H9 (cell line): ENCODE data around the gene TBC1D23. TPM values are rescaled to one million over a fixed set of nuclear protein-coding genes. Genes with fewer than 3 reads are reported as not detected.

Source experiments
- DNase-seq: peaks from one replicate; pipeline ENCODE4 v3.0.0-alpha.2; 2017
- H2AFZ ChIP-seq: one replicate; pipeline ENCODE4 v1.6.1; 2013; ENCODE audit warnings: mild to moderate bottlenecking, low read length, control low read depth, moderate library complexity
- H2AK5ac ChIP-seq: 2 replicates; pipeline ENCODE4 v1.6.1; 2013; ENCODE audit warnings: low read length, control low read depth, mixed read lengths; ENCODE audit not compliant: insufficient read length
- H2BK120ac ChIP-seq: one replicate; pipeline ENCODE4 v1.6.1; 2013; ENCODE audit warnings: low read depth, mild to moderate bottlenecking, low read length, control low read depth, inconsistent platforms; ENCODE audit not compliant: poor library complexity, severe bottlenecking
- H2BK12ac ChIP-seq: 2 replicates; pipeline ENCODE4 v1.6.1; 2013; ENCODE audit warnings: low read length, control low read depth, mixed read lengths, low read depth; ENCODE audit not compliant: insufficient read length
- H2BK15ac ChIP-seq: 2 replicates; pipeline ENCODE4 v1.6.1; 2013; ENCODE audit warnings: low read depth, low read length, control low read depth
- H2BK20ac ChIP-seq: one replicate; pipeline ENCODE4 v1.6.1; 2013; ENCODE audit warnings: low read depth, mild to moderate bottlenecking, low read length, control low read depth, inconsistent platforms; ENCODE audit not compliant: poor library complexity, severe bottlenecking
- H2BK5ac ChIP-seq: 2 replicates; pipeline ENCODE4 v1.6.1; 2013; ENCODE audit warnings: low read length, control low read depth, mixed read lengths; ENCODE audit not compliant: insufficient read length
- H3K14ac ChIP-seq: 2 replicates; pipeline ENCODE4 v1.6.1; 2013; ENCODE audit warnings: low read length, control low read depth; ENCODE audit not compliant: insufficient read depth
- H3K18ac ChIP-seq: 2 replicates; pipeline ENCODE4 v1.6.1; 2013; ENCODE audit warnings: low read depth, mild to moderate bottlenecking, mixed read lengths, low read length, control low read depth; ENCODE audit not compliant: insufficient read length
- H3K23ac ChIP-seq: 2 replicates; pipeline ENCODE4 v1.6.1; 2013; ENCODE audit warnings: low read length, control low read depth, mixed read lengths, low read depth; ENCODE audit not compliant: insufficient read length
- H3K23me2 ChIP-seq: 2 replicates; pipeline ENCODE4 v1.6.1; 2013; ENCODE audit warnings: low read depth, mild to moderate bottlenecking, mixed read lengths, low read length, control low read depth; ENCODE audit not compliant: insufficient read length, poor library complexity, severe bottlenecking
- H3K27ac ChIP-seq: 2 replicates; pipeline ENCODE4 v1.5.1; 2013; ENCODE audit warnings: low read length, control low read depth, mixed read lengths, low read depth; ENCODE audit not compliant: insufficient read length
- H3K27me3 ChIP-seq: 2 replicates; pipeline ENCODE4 v1.6.1; 2013; ENCODE audit warnings: low read length, control low read depth, inconsistent platforms; ENCODE audit not compliant: insufficient read depth
- H3K4ac ChIP-seq: 2 replicates; pipeline ENCODE4 v1.6.1; 2013; ENCODE audit warnings: low read depth, mild to moderate bottlenecking, control low read depth, inconsistent platforms, low read length, moderate library complexity
- H3K4me1 ChIP-seq: 2 replicates; pipeline ENCODE4 v1.6.1; 2013; ENCODE audit warnings: low read length, control low read depth, inconsistent platforms; ENCODE audit not compliant: insufficient read depth
- H3K4me2 ChIP-seq: 2 replicates; pipeline ENCODE4 v1.6.1; 2013; ENCODE audit warnings: low read length, control low read depth, mixed read lengths; ENCODE audit not compliant: insufficient read length, insufficient read depth
- H3K56ac ChIP-seq: 2 replicates; pipeline ENCODE4 v1.6.1; 2013; ENCODE audit warnings: low read depth, mild to moderate bottlenecking, mixed read lengths, low read length, control low read depth; ENCODE audit not compliant: insufficient read length
- H3K79me1 ChIP-seq: 2 replicates; pipeline ENCODE4 v1.6.1; 2013; ENCODE audit warnings: low read depth, mild to moderate bottlenecking, moderate library complexity, low read length, control low read depth, inconsistent platforms; ENCODE audit not compliant: insufficient read depth, poor library complexity, severe bottlenecking
- H3K79me2 ChIP-seq: 2 replicates; pipeline ENCODE4 v1.6.1; 2013; ENCODE audit warnings: low read length, control low read depth, inconsistent platforms; ENCODE audit not compliant: insufficient read depth
- H3K9ac ChIP-seq: 2 replicates; pipeline ENCODE4 v1.6.1; 2013; ENCODE audit warnings: low read length, control low read depth, mixed read lengths; ENCODE audit not compliant: insufficient read length; ENCODE audit errors: extremely low read depth
- H3K9me3 ChIP-seq: one replicate; pipeline ENCODE4 v1.6.1; 2013; ENCODE audit warnings: low read depth, low read length, inconsistent platforms; ENCODE audit not compliant: control insufficient read depth
- H3T11ph ChIP-seq: one replicate; pipeline ENCODE4 v1.6.1; 2013; ENCODE audit warnings: mild to moderate bottlenecking, low read length, control low read depth, inconsistent platforms
- H4K20me1 ChIP-seq: one replicate; pipeline ENCODE4 v1.6.1; 2013; ENCODE audit not compliant: control insufficient read depth, insufficient read length, insufficient read depth
- H4K5ac ChIP-seq: 2 replicates; pipeline ENCODE4 v1.6.1; 2013; ENCODE audit warnings: low read depth, mild to moderate bottlenecking, mixed read lengths, low read length, control low read depth; ENCODE audit not compliant: insufficient read length
- H4K8ac ChIP-seq: replicated peaks from 2 replicates; pipeline ENCODE4 v1.6.1; 2013; ENCODE audit warnings: low read length, control low read depth, mixed read lengths, low read depth; ENCODE audit not compliant: insufficient read length
- H4K91ac ChIP-seq: 2 replicates; pipeline ENCODE4 v1.6.1; 2013; ENCODE audit warnings: low read depth, mild to moderate bottlenecking, moderate library complexity, mixed read lengths, low read length, control low read depth; ENCODE audit not compliant: insufficient read length
- H3K27ac Mint-ChIP-seq, 3 experiments: 2 replicates in 2 of 3; 3 replicates in 1 of 3; pipeline ENCODE4 v1.8.0; 2020 to 2021; ENCODE audit warnings: mixed read lengths in 3 of 3, mild to moderate bottlenecking in 1 of 3, moderate library complexity in 1 of 3
- H3K27me3 Mint-ChIP-seq: 2 replicates; pipeline ENCODE4 v1.8.0; 2021; ENCODE audit warnings: low read depth, mild to moderate bottlenecking, moderate library complexity, mixed read lengths
- H3K36me3 Mint-ChIP-seq, 3 experiments: 2 replicates in 2 of 3; 3 replicates in 1 of 3; pipeline ENCODE4 v1.8.0; 2020 to 2021; ENCODE audit warnings: low read depth in 3 of 3, mixed read lengths in 3 of 3; ENCODE audit not compliant: insufficient read depth in 1 of 3
- H3K4me1 Mint-ChIP-seq, 2 experiments: 2 replicates each; pipeline ENCODE4 v1.8.0; 2020; ENCODE audit warnings: mixed read lengths in 2 of 2
- H3K4me3 Mint-ChIP-seq, 2 experiments: 2 replicates in 1 of 2; 3 replicates in 1 of 2; pipeline ENCODE4 v1.8.0; 2020 to 2021; ENCODE audit warnings: mild to moderate bottlenecking in 2 of 2, mixed read lengths in 2 of 2, moderate library complexity in 1 of 2
- H3K9me3 Mint-ChIP-seq, 2 experiments: 2 replicates in 1 of 2; 3 replicates in 1 of 2; pipeline ENCODE4 v1.8.0; 2020; ENCODE audit warnings: mild to moderate bottlenecking in 2 of 2, mixed read lengths in 2 of 2, moderate library complexity in 1 of 2
- WGBS: extraction: QIAGEN DNeasy Blood & Tissue Kit; methylation state at CpG from one replicate; pipeline ENCODE4 v1.1.7; 2013; ENCODE audit warnings: missing lambda C conversion rate, low lambda C conversion rate, mixed read lengths; ENCODE audit not compliant: insufficient read length; ENCODE audit errors: extremely low coverage; 5-methylcytosine and 5-hydroxymethylcytosine counted together
- total RNA-seq: library from RNA; stranded (reverse); gene quantifications from 2 replicates; pipeline ENCODE4 v1.2.1, GENCODE V29; 2021
- TF ChIP-seq, protein P1 (sequence below): fragments of 200-600 bp; sonication (generic); conservative IDR thresholded peaks from 3 replicates; pipeline ENCODE4 v1.8.0; 2021; ENCODE audit warnings: antibody characterized with exemption, mild to moderate bottlenecking

The TBC1D23 gene
- total RNA-seq, 1 experiment from 2014 or later, result 37.1 TPM

DNA sequence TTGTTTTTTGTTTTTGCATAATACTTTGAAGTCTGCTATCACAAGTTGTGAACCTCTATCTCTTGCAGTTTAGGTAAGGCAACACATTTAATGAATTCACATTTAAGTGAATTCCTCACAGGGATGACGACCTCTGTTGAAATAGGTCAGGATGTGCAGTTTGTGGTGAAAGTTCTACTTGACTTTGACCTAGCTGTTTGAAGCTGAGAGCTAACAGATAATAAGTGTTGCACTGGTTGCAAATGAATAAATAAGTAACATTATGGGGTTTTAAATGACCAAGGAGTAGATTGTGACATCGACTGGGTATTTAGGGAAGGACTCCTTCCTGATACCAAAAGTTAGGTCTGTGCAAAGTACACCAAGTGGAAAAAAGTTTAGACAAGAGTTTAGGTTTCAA, 97.6 kb downstream of the TBC1D23 start:
- H3K4me1 Mint-ChIP-seq, result no peaks in the 10 kb centered on the region
- Histone ChIP-seq H2BK20ac (no peak overlapping the region), H2AK5ac (no peak overlapping the region), H2BK120ac (no peak overlapping the region), H3K27ac (no peak overlapping the region), H3K27me3 (no peaks in the 10 kb centered on the region), H3T11ph (no peak overlapping the region), H3K14ac (no peak overlapping the region), H3K56ac (no peak overlapping the region), H3K79me2 (no peaks in the 10 kb centered on the region), H2BK5ac (no peak overlapping the region), H2AFZ (no peak overlapping the region), H3K9me3 (no peaks in the 10 kb centered on the region), H4K91ac (no peak overlapping the region), H3K4me1 (no peaks in the 10 kb centered on the region), H3K79me1 (no peaks in the 10 kb centered on the region), H3K4me2 (no peak overlapping the region), H4K8ac (no peak overlapping the region), H3K18ac (no peak overlapping the region), H4K20me1 (no peaks in the 10 kb centered on the region), H4K5ac (no peak overlapping the region), H2BK15ac (no peak overlapping the region), H2BK12ac (no peak overlapping the region), H3K9ac (no peak overlapping the region), H3K23me2 (no peaks in the 10 kb centered on the region), H3K23ac (no peak overlapping the region), H3K4ac (no peak overlapping the region)
- H3K9me3 Mint-ChIP-seq, result peaks cover 0 to 3% of the 10 kb centered on the region in 2 experiments; a peak in 1 of 5 replicates
- H3K27me3 Mint-ChIP-seq, result no peaks in the 10 kb centered on the region
- H3K4me3 Mint-ChIP-seq, result no peak overlapping the region
- H3K36me3 Mint-ChIP-seq, result peaks cover 7 to 37% (median 21%) of the 10 kb centered on the region in 3 experiments; a peak in 6 of 7 replicates
- no peak for DNase-seq
- WGBS, result no CpG with 5 or more reads among the region's 2 CpGs
- H3K27ac Mint-ChIP-seq, result no peak overlapping the region; a peak in 2 of 7 replicates
- TF ChIP-seq, protein P1, sequence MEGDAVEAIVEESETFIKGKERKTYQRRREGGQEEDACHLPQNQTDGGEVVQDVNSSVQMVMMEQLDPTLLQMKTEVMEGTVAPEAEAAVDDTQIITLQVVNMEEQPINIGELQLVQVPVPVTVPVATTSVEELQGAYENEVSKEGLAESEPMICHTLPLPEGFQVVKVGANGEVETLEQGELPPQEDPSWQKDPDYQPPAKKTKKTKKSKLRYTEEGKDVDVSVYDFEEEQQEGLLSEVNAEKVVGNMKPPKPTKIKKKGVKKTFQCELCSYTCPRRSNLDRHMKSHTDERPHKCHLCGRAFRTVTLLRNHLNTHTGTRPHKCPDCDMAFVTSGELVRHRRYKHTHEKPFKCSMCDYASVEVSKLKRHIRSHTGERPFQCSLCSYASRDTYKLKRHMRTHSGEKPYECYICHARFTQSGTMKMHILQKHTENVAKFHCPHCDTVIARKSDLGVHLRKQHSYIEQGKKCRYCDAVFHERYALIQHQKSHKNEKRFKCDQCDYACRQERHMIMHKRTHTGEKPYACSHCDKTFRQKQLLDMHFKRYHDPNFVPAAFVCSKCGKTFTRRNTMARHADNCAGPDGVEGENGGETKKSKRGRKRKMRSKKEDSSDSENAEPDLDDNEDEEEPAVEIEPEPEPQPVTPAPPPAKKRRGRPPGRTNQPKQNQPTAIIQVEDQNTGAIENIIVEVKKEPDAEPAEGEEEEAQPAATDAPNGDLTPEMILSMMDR, result no peak
